ENCODE data around the gene LGALS8.

The LGALS8 gene

GRCh38 chr1:236553370-236553769, 29.6 kb downstream of the LGALS8 start:
- no peak for TF ChIP-seq BACH2 (CRISPR knock-in tag; IDR thresholded peaks at IDR 0.05; ENCODE audit: borderline replicate concordance)
- TF ChIP-seq ESRRG (CRISPR knock-in tag; IDR thresholded peaks at IDR 0.05): no peak
- TF ChIP-seq CSRNP3 (CRISPR knock-in tag; IDR thresholded peaks at IDR 0.05): no peak
- no peak for TF ChIP-seq OSR1 (CRISPR knock-in tag; IDR thresholded peaks at IDR 0.05)
- TF ChIP-seq ZNF70 (CRISPR knock-in tag; IDR thresholded peaks at IDR 0.05): no peak
- TF ChIP-seq ZC3H10 (CRISPR knock-in tag; IDR thresholded peaks at IDR 0.05): no peak
- no peak for TF ChIP-seq TOX (CRISPR knock-in tag; IDR thresholded peaks at IDR 0.05; ENCODE audit: borderline replicate concordance)
- no peak for TF ChIP-seq SNAI2 (CRISPR knock-in tag; IDR thresholded peaks at IDR 0.05)
- TF ChIP-seq PPARA (CRISPR knock-in tag; IDR thresholded peaks at IDR 0.05; ENCODE audit: borderline replicate concordance): no peak
- no peak for TF ChIP-seq ZFP3 (CRISPR knock-in tag; IDR thresholded peaks at IDR 0.05)
- no peak for TF ChIP-seq CREB5 (CRISPR knock-in tag; IDR thresholded peaks at IDR 0.05; ENCODE audit: low read depth)

GRCh38 chr1:236556606-236557005, 32.8 kb downstream of the LGALS8 start:
- ATAC-seq: no peak
- TF ChIP-seq ZNF565 (CRISPR knock-in tag; conservative IDR thresholded peaks at IDR 0.05; ENCODE audit: low read depth) (no peak), OSR1 (CRISPR knock-in tag; IDR thresholded peaks at IDR 0.05) (no peak), PATZ1 (CRISPR knock-in tag; IDR thresholded peaks at IDR 0.05; ENCODE audit: borderline replicate concordance) (no peak), ZFP30 (CRISPR knock-in tag; IDR thresholded peaks at IDR 0.05) (no peak), ZNF8 (CRISPR knock-in tag; IDR thresholded peaks at IDR 0.05) (no peak), TSHZ2 (CRISPR knock-in tag; IDR thresholded peaks at IDR 0.05) (no peak), TOX (CRISPR knock-in tag; IDR thresholded peaks at IDR 0.05; ENCODE audit: borderline replicate concordance) (no peak), ESRRG (CRISPR knock-in tag; IDR thresholded peaks at IDR 0.05) (no peak), BACH2 (CRISPR knock-in tag; IDR thresholded peaks at IDR 0.05; ENCODE audit: borderline replicate concordance) (no peak), GLIS3 (CRISPR knock-in tag; IDR thresholded peaks at IDR 0.05) (no peak), ZNF70 (CRISPR knock-in tag; IDR thresholded peaks at IDR 0.05) (no peak), CREB5 (CRISPR knock-in tag; IDR thresholded peaks at IDR 0.05; ENCODE audit: low read depth) (no peak)

More at GRCh38 chr1:236553370-236553769, 29.6 kb downstream of the LGALS8 start:
- ATAC-seq: no peak

GRCh38 chr1:236558081-236558480, 34.3 kb downstream of the LGALS8 start:
- no peak for ATAC-seq
- TF ChIP-seq ZFP30 (CRISPR knock-in tag; IDR thresholded peaks at IDR 0.05) (no peak), RARB (CRISPR knock-in tag; IDR thresholded peaks at IDR 0.05) (no peak)

- ATAC-seq: no peak
- TF ChIP-seq POU6F1 (CRISPR knock-in tag; IDR thresholded peaks at IDR 0.05; ENCODE audit: borderline replicate concordance, low read depth): no peak
- TF ChIP-seq TCF4 (CRISPR knock-in tag; IDR thresholded peaks at IDR 0.05; ENCODE audit: borderline replicate concordance): no peak
- TF ChIP-seq ZNF70 (CRISPR knock-in tag; IDR thresholded peaks at IDR 0.05): no peak
- no peak for TF ChIP-seq SNAI2 (CRISPR knock-in tag; IDR thresholded peaks at IDR 0.05)
- TF ChIP-seq PPARA (CRISPR knock-in tag; IDR thresholded peaks at IDR 0.05; ENCODE audit: borderline replicate concordance): no peak
Measured at GRCh38 chr1:236558846-236559245, 35.1 kb downstream of the LGALS8 start.
